Measurements from ENCODE around the gene TAGLN3. TPM values are rescaled to one million over a fixed set of nuclear protein-coding genes. Genes with fewer than 3 reads are reported as not detected.

The TAGLN3 gene
- total RNA-seq, 1 donor = not detected

GRCh38 chr3:112038863-112039262 is 40.1 kb downstream of the TAGLN3 start:
- no peak for DNase-seq (ENCODE audit: low read depth)
- H3K4me3 ChIP-seq (ENCODE audit: low read depth, low read length) = no peak overlapping the region
- no peak for TF ChIP-seq CTCF (IDR thresholded peaks at IDR 0.05; ENCODE audit: insufficient read depth, low read depth, low read length)

- DNase-seq (ENCODE audit: low read depth) = no peak
- no peak for TF ChIP-seq CTCF (IDR thresholded peaks at IDR 0.05; ENCODE audit: insufficient read depth, low read depth, low read length)
- no peak overlapping the region for H3K4me3 ChIP-seq (ENCODE audit: low read depth, low read length)
These were observed 42.6 kb downstream of the TAGLN3 start for GRCh38 chr3:112041321-112041720.

GRCh38 chr3:112042842-112043280 is 44.1 kb downstream of the TAGLN3 start:
- TF ChIP-seq CTCF (IDR thresholded peaks at IDR 0.05; ENCODE audit: insufficient read depth, low read depth, low read length) = no peak
- no peak for DNase-seq (ENCODE audit: low read depth)
- no peak overlapping the region for H3K4me3 ChIP-seq (ENCODE audit: low read depth, low read length)

- peak overlapping the region; percentile 10 for H3K4me3 ChIP-seq (ENCODE audit: low read depth, low read length)
- peak; percentile 76 for DNase-seq (ENCODE audit: low read depth)
- TF ChIP-seq CTCF (IDR thresholded peaks at IDR 0.05; ENCODE audit: insufficient read depth, low read depth, low read length) = peak; percentile 97
These were observed 45.0 kb downstream of the TAGLN3 start for GRCh38 chr3:112043621-112044201.

- no peak overlapping the region for H3K4me3 ChIP-seq (ENCODE audit: low read depth, low read length)
- no peak for TF ChIP-seq CTCF (IDR thresholded peaks at IDR 0.05; ENCODE audit: insufficient read depth, low read depth, low read length)
- no peak for DNase-seq (ENCODE audit: low read depth)
These were observed 47.9 kb downstream of the TAGLN3 start for GRCh38 chr3:112046599-112046998.

GRCh38 chr3:112047264-112047663 is 48.5 kb downstream of the TAGLN3 start:
- no peak for DNase-seq (ENCODE audit: low read depth)
- no peak for TF ChIP-seq CTCF (IDR thresholded peaks at IDR 0.05; ENCODE audit: insufficient read depth, low read depth, low read length)
- H3K4me3 ChIP-seq (ENCODE audit: low read depth, low read length) = no peak overlapping the region

GRCh38 chr3:112048911-112049310 is 50.2 kb downstream of the TAGLN3 start:
- TF ChIP-seq CTCF (IDR thresholded peaks at IDR 0.05; ENCODE audit: insufficient read depth, low read depth, low read length) = no peak
- DNase-seq (ENCODE audit: low read depth) = no peak
- no peak overlapping the region for H3K4me3 ChIP-seq (ENCODE audit: low read depth, low read length)

All from fibroblast of villous mesenchyme (primary cell).